SK-N-DZ (cell line): Measurements from ENCODE around the gene NOXA1.

Experiments
- DNase-seq: peaks from one replicate; pipeline ENCODE4 v3.0.0-alpha.2; 2015; ENCODE audit warnings: low spot score

Gene NOXA1

GRCh38 chr9:137454145-137454596 is 31.0 kb downstream of the NOXA1 start:
- no peak for DNase-seq

GRCh38 chr9:137454597-137455358 is 31.6 kb downstream of the NOXA1 start:
- no peak for DNase-seq

DNA sequence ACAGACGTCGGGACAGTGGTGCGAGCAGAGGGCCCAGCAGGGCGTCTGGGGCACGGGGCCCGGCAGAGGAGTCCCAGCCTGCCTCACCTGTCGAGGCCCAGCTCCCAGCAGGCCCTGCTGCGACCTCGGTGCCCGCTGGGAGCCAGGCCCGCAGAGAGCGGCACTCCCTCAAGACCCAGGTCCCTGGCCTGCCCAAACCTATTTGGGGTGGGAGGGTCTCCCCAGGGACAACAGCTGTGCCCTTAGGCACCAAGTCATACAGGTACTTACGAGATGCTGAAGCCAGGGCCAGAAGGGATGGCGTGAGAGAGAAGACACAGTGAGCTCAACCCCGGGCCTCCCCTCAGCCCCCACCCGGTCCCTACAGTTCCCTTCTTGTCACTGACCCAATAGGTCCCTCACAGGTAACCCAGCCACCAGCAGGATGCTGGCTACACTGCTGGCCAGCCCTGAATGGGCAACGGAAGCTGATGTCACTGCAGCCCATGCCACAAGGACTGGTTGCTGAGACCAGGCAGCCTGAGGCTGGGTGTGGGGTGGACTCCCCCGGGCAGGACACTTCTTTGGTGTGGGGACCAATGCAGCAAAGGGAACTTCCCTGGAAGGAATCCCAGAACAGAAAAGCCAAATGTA is 32.3 kb downstream of the NOXA1 start:
- no peak for DNase-seq

GRCh38 chr9:137456061-137456863 is 33.1 kb downstream of the NOXA1 start:
- DNase-seq: no peak

DNA sequence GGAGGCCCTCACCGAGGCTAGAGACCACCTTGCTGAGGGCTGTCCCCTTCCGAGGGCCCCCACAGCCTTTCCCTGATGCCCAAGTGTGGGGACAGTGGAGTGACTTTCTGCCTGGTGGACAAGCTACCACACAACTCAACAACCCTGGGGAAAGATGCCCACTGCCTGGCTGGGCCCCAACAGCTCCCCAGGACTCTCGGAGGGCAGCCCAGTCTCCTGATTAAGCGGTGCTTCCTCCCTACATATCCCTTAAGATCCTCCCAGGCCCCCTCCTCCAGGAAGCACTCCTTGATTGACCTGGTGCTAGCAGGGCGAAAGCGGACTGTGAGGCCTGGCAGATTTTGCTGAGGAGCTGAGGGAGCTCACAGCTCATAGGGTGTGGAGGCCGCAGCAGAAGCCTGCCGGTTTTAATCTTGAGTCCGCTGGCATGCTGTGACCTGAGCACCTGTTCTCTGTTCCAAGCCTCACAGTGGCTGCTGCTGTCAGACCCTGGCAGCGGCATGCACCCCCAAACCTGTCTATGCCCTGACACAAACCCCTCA is 33.7 kb downstream of the NOXA1 start:
- DNase-seq: no peak

GRCh38 chr9:137457406-137458193 is 34.4 kb downstream of the NOXA1 start:
- no peak for DNase-seq

DNA sequence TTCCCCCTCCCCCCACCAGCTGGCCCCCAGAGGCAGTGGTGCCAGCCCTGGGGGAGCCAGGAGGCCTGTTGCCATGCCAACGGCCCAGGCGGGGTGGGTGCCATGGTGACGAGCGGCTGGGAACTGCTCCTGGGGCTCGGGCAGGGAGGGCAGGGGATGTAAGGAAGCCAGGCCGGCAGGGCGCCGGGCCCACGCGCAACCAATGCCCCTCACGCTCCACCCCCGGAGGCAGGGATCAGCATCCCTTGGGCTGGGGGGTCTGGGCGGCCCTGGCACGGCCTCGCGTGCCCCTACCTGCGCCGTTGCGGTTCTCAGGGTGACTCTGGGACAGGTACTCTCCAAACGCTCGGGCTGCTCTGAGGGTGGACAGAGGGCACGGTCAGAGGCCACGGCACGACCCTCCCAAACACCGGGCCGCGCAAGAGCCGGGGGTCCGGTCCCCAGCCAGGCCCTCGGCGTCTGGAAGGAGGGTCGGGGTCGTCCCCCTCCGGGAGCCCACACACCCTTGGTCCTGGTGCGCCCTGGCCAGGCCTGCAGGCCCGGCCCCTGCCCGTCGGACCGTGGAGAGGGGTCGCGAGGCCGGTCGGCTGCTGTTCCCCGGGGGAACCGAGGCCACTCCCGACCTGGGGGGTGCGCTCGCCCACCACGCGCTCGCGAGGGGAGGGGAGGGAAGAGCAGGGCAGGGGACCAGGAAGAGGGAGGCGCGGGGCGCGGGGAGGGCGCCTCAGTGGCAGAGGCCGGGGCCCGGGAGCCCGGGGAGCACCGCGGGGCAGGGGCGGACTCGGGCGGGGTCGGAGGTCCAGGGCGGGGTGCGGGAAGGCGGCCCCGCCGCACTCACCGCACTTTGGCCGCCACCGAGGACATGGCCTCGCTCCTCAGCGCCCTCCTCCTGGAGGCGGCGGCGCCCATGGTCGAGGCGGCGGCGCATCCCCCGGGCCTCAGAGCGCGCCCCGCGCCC is 35.3 kb downstream of the NOXA1 start:
- DNase-seq: no peak

GRCh38 chr9:137459152-137459600 is 36.0 kb downstream of the NOXA1 start, which contains the start of gene NSMF:
NSMF (minus strand) TSS chr9:137459334; CDS start chr9:137459102, 232 bp downstream.
- DNase-seq: peak; percentile 86

DNA sequence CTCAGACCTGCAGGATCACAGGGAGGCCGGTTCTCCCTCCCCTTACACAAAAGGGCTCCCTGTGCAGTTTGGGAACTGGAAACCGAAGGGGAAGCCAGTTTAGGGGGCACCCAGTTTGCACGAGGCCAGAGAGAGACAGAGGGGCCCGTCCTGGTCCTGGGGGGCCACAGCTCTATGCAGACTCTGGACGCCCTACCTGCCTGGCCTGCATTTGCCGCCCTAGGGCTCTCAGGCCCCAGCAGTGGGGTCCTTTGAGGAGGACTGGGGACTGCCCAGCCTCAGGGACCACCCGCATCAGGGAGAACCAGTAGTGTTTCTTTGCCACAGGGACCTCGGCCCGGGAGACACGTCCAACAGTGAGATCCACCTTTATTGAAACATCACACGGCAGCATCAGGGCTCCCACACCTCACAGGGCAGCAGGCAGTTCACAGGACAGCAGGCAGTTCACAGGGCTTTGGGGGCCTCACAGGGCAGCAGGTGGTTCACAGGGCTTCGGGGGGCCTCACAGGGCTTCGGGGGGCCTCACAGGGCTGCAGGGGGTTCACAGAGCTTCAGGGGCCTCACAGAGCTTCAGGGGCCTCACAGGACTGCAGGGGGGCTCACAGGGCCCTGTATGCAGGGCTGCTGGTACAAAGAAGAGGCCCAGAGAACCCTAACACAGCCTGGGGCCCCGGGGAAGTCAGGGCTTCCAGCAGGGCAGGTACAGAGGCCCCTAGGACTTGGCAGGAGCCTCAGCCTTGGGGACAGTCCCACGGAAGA is 36.6 kb downstream of the NOXA1 start:
- DNase-seq: no peak

GRCh38 chr9:137460363-137461315 is 37.4 kb downstream of the NOXA1 start:
- DNase-seq: no peak

GRCh38 chr9:137461316-137461662 is 38.1 kb downstream of the NOXA1 start:
- no peak for DNase-seq

DNA sequence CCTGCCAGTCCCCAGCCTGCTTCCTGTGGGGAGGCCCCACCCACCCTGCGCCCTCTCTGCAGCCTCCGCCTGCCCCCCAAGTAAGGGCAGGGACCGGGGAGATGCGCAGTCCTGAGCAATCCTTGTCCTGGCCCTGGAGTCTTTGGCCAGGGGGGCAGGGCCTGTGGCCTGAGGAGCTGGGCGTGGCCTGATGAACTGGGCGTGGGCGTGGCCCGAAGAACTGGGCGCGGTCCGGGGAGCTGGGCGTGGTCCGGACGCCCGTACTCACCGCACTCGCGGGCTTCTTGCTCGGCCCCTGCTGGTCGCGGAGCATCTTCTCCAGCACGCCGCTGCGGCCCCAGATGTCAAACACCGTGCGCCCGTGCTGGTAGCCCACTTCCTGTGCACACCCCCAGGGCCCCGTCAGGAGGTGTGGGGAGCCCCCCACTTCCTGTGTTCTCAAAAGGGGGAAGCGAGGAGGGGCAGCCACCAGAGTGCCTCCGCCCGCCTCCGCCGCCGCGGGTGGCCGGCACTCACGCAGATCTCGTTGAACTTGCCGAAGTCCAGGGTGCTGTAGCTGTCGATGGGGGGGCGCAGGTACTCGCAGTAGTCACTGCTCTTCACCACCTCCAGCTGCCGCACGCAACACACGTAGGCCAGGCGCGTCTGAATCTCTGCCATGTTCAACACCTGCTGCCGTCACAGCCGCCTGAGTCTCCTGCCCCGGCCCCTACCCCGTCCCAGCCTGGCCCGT is 38.6 kb downstream of the NOXA1 start:
- DNase-seq: no peak

GRCh38 chr9:137462396-137462985 is 39.3 kb downstream of the NOXA1 start:
- DNase-seq: no peak

GRCh38 chr9:137462986-137463930 is 40.1 kb downstream of the NOXA1 start:
- no peak for DNase-seq

GRCh38 chr9:137463931-137464290 is 40.7 kb downstream of the NOXA1 start:
- no peak for DNase-seq
